Cortex of kidney (tissue), 1 donor: ENCODE results near the gene TSR2.

Experiments
- DNase-seq: peaks from one replicate; lab custom pipeline; 2025; lab: John Stamatoyannopoulos, UW

The TSR2 gene

GRCh38 chrX:54439960-54440871 is at the start of gene TSR2:
Gene TSR2, plus strand, starts transcription at chrX:54440404. Its CDS starts 18 bp downstream, at chrX:54440422.
- no peak for DNase-seq

DNA sequence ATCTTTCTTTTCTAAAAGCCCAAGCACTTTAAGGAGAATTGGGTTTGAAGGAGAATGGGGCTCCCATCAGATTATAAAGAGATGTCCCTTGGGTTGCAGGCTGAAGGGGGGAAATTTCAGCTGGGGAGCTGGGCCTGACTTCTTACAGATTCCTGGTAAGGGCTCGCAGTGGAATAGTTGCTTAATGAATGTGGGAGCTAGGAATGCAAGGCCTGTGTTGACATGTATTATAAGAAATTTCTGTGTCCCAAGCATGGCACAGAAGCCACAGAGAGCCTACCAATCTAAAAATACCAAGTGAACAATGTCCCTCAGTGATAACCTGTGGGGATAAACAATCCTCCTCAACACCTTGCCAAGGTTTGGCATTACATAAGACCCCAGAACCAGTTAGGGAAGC is 43.1 kb upstream of the TSR2 start:
- no peak for DNase-seq

- DNase-seq, result no peak
Observed at GRCh38 chrX:54407266-54407665, 32.9 kb upstream of the TSR2 start.

- no peak for DNase-seq
Observed at GRCh38 chrX:54411732-54412131, 28.5 kb upstream of the TSR2 start.

GRCh38 chrX:54413753-54414152 is 26.5 kb upstream of the TSR2 start:
- no peak for DNase-seq

GRCh38 chrX:54415534-54416350 is 24.5 kb upstream of the TSR2 start:
- DNase-seq, result no peak

DNA sequence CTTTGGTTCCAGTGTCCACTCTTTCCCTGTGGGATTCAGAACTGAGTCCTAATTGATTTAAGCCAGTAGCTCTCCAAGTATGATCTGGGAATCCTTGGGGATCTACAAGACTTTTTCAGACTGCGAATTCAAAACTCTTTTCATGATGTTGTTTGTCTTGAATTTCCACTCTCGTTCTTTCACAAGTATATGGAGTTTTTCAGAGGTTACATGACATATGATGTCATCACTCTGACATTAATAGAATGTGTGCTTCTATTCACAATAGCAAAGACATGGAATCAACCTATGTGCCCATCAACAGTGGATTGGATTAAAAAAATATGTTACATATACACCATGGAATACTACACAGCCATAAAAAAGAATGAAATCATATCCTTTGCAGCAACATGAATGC is 23.2 kb upstream of the TSR2 start:
- no peak for DNase-seq

- DNase-seq, result no peak
Observed at GRCh38 chrX:54419559-54420302, 20.5 kb upstream of the TSR2 start.

DNA sequence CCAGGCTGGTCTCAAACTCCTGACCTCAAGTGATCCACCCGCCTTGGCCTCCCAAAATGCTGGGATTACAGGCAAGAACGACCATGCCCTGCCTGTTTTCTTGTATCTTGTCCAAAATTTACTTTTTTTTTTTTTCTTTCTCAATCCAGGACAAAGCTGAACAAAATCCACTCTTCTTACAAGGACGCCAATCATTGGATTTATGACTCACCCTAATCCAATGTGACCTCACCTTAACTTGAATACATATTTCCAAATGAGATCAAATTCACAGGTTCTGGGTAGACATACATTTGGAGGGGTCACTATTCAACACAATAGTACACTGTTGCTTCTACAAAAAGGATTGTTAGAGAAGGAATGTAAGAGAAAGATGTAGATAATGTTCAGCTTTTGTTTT is 18.0 kb upstream of the TSR2 start:
- DNase-seq, result no peak

GRCh38 chrX:54423161-54423888 is 16.9 kb upstream of the TSR2 start:
- no peak for DNase-seq

DNA sequence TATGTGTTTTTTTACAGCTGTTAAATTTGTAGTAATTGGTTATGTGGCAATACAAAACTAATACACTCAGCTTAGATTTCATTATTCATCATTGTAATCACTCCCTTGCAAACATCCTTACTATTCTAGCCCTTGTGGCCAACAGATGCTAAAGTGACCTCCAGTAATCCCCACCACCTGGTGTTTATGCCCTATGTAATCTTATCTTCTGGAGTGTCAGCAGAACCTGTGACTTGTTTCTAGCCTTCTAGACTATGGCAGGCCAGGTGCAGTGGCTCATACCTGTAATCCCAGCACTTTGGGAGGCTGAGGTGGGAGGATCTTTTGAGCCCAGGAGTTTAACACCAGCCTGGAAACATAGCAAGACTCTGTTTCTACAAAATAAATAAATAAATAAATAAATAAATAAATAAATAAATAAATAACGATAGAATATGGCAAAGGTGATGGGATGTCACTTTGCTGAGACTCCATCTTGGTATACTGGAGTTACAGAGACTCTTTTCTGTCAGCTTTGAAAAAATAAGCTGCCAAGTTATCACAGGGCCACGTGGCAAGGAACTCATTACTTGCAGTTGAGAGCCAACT is 12.3 kb upstream of the TSR2 start:
- DNase-seq, result no peak

DNA sequence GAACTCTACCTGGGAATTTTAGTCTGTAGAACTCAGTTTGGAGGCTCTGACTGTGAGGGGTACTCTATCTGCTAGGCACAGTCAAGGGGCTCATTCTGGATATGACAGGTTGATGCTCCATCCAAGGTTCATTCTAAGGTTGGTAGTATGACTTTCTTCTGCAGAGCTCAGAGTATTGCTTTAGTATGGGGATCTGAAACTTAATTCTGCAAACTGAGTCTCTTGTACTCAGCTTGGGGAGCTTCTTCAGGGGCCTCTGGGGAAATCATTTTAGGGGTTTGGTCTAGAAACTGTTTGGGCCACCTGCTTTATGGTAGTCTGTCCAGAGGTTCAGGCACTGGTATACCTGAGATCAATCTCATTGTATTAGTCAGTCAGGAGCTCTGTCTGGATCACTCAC is 9.7 kb upstream of the TSR2 start:
- DNase-seq, result no peak

- no peak for DNase-seq
Observed at GRCh38 chrX:54435121-54435520, 5.1 kb upstream of the TSR2 start.

DNA sequence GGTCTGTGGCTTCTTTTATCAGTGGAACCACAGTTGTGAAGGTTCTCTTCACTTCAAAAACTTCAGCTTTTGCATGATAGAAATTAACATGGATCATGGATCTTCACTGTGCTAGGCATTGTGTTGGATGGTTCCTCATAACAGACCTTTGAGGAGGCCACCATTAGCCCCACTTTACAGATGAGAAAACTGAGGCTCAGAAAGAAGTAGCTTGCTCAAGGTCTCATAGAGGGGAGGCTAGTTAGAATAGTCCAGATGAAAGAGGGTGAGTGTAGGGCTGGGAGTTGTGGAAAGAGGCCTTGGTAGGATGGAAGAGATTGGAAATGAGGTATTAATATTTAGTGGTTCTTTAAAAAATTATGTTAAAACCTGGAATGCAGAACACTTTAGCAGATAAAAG is 2.6 kb downstream of the TSR2 start:
- DNase-seq, result no peak

- no peak for DNase-seq
Observed at GRCh38 chrX:54444752-54445151, 4.5 kb downstream of the TSR2 start.

DNA sequence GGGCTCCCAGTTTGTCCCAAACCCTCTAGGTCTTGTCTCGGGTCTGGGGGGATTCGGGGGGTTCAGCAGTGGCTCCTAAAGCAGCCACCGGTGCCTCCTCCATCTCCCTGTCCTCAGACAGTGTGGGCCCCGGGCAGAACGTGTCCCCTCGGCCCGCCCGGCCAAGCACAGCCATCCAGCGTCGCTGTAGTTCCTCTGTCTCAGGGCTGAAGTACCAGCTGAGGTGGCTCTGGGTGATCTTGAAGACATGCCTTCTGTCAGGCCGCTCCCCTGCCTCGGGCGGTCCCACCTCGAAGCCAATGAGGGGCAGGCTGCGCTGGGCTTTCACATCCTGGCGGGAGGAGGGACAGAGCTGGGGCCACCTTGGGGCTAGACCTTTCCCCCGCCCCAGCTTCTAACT is 5.9 kb downstream of the TSR2 start:
- no peak for DNase-seq

GRCh38 chrX:54447461-54447860 is 7.3 kb downstream of the TSR2 start:
- no peak for DNase-seq

DNA sequence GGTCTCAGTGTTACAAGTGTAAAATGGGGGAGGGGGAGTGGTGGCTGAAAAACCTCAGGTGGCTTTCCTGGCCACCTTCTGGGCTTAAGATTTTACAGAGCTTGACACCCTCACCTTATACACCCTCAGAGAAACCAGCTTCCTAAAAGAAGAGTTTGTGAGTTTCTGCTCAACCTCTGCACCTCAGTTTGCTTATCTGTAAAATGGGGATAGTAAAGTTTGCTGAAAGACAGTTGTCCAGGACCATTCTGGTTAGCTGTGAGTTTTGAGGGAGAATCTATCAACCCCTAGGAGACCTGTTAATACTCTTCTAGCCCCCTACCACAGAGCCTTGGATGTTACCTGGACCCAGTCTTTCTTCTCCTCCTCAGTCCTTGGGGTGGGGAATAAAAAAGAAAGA is 9.7 kb downstream of the TSR2 start:
- DNase-seq, result no peak

- DNase-seq, result no peak
Observed at GRCh38 chrX:54452920-54453319, 12.7 kb downstream of the TSR2 start.

DNA sequence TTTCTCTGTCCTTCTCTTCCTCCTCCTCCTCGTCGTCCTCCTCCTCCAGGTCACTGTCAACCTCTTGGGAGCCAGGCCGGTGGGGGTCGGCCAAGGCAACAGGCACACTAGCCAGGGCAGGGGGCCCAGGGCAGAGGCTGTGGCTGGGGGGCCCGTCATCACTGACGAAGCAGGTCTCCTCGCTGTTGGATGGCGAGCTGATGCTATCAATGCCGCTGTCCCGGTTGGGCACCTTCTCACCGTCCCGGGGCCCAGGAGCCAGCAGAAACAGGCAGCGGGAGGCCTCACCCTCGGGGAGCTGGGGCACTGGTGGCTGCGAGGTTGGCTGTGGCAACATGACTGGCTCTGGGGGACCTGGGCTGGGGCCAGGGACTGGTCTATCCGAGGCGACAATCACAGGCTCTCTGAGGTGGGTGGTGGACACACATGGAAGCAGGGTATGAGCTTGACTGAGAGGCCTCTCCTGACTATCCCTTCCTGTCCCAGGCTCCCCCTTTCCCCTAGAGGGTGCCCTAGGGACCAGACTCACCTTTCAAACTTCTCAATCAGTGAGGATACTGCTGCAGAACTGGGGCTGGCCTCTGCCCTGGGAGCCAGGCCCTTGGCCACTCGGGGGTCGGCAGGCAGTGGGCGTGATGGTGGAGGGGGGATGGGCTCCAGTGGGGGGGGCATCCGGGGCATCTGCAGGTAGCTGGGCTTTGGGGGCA is 30.0 kb downstream of the TSR2 start:
- no peak for DNase-seq
